DMS79 treated with DMSO at 0.1 percent for 48 hours (cell line): ENCODE data around the gene ACTR1A.
"Not testable (repeated sequence)": the region's sequence is repeated elsewhere in the genome, so short reads cannot be mapped to it uniquely, and the experiment has no call there.

Experiments
- DNase-seq: peaks from one replicate; lab custom pipeline; 2025; lab: John Stamatoyannopoulos, UW

Gene ACTR1A

GRCh38 chr10:102454662-102455487 lies 47.6 kb downstream of the ACTR1A start:
- not testable (repeated sequence) for DNase-seq

GRCh38 chr10:102453502-102453901 lies 49.0 kb downstream of the ACTR1A start:
- DNase-seq = no peak

GRCh38 chr10:102452672-102453340 lies 49.7 kb downstream of the ACTR1A start:
- DNase-seq = no peak

GRCh38 chr10:102451105-102451969 lies 51.2 kb downstream of the ACTR1A start, which contains the start of gene C10orf95:
Gene C10orf95, minus strand, starts transcription at chr10:102451543. Its CDS starts 450 bp downstream, at chr10:102451093.
- no peak for DNase-seq

- peak; percentile 42 for DNase-seq
Measured at GRCh38 chr10:102450374-102451104, 52.0 kb downstream of the ACTR1A start.

- DNase-seq = no peak
Measured at GRCh38 chr10:102450124-102450373, 52.5 kb downstream of the ACTR1A start.

- DNase-seq = peak; percentile 42
Measured at GRCh38 chr10:102449321-102450123, 53.0 kb downstream of the ACTR1A start.

GRCh38 chr10:102444851-102445250 lies 57.7 kb downstream of the ACTR1A start:
- no peak for DNase-seq

- no peak for DNase-seq
Measured at GRCh38 chr10:102438374-102438773, 64.1 kb downstream of the ACTR1A start.

- no peak for DNase-seq
Measured at GRCh38 chr10:102437515-102437914, 65.0 kb downstream of the ACTR1A start.

- no peak for DNase-seq
Measured at GRCh38 chr10:102436312-102436711, 66.2 kb downstream of the ACTR1A start.

GRCh38 chr10:102435529-102436233 lies 66.8 kb downstream of the ACTR1A start:
- peak; percentile 29 for DNase-seq

- DNase-seq = no peak
Measured at GRCh38 chr10:102435133-102435497, 67.4 kb downstream of the ACTR1A start.

- no peak for DNase-seq
Measured at GRCh38 chr10:102434394-102435132, 67.9 kb downstream of the ACTR1A start.

GRCh38 chr10:102433619-102434046 lies 68.9 kb downstream of the ACTR1A start:
- no peak for DNase-seq

GRCh38 chr10:102432162-102432950 lies 70.2 kb downstream of the ACTR1A start, which contains the start of gene CUEDC2:
Gene CUEDC2, minus strand, starts transcription at chr10:102432574. Its CDS starts 7,386 bp downstream, at chr10:102425188.
- DNase-seq = peak; percentile 83

- no peak for DNase-seq
Measured at GRCh38 chr10:102431452-102432124, 70.9 kb downstream of the ACTR1A start.

GRCh38 chr10:102429468-102429867 lies 73.0 kb downstream of the ACTR1A start:
- no peak for DNase-seq
